Measurements from ENCODE around the gene HIBADH.

The HIBADH gene

DNA sequence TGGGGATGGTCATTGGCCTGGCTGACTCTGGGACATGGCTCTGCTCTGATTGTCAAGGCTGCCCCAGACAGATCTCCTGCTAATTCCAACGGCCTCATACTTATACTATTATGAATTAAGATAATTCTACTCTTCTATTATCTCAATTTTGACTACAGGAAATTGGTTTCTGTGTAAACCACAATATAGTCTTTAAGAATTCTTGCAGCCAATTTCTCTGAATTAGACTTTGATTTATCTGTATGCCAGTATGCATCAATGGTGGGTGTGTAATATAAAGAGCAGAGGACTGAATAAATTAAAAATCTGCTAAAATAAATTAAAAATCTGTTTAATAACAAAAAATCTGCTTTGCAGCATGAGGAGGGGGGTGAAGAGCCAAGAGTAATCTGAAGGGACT lies 27.0 kb downstream of the HIBADH start:
- no peak for DNase-seq (ENCODE audit: low read depth)

DNA sequence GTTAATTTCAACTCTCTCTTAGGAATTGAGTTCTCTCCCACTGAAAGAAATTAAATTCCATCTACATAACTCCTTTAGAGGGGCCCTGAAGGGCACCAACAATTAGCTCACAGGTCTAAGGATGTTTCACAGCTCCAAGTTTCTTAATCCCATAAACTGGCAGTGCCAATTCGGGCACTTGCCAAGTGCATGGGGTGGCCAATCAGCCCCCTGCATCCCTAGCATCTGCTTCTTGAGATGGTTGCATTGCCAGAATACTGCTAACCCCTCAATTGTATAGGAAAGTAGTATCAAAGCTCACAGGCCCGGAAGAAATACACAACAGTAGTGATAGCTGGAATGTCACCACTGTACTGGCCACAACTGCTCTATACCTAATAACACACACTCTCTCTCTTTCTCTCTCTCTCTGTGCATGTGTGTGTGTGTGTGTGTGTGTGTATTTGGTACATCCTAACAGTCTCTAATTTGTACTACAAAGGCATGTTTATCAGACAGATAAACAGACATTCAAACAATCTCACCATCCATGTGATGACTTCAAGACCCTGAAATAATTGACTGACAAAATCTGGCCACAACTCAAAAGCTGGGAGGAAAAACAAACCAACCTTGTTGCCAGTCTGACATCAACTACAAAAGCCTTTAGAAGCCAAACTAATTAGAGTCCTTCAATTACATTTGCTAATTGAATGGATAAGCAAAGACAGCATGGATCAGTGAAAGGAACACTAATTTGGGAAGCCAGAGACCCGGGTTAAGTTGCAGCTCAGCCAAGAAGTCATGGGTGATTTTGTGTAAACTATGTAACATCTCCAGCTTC lies 27.8 kb downstream of the HIBADH start:
- DNase-seq (ENCODE audit: low read depth) = no peak

DNA sequence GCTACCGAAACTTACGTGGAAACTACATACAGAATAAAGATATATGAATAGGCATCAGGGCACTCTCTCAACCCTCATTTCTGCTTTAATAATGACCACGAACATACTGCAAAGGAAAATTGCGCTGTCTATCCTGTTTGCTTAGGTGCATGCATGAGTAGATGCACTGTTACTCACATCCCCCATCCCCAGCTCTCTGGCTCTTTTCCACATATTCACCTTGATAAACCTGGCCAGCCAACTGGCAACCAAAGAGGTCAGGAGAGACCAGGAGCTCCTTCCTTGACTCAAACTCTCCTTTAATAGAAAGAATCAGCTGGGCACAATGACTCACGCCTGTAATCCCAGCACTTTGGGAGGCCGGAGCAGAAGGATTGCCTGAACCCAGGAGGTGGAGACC lies 29.6 kb downstream of the HIBADH start:
- DNase-seq (ENCODE audit: low read depth) = no peak

DNA sequence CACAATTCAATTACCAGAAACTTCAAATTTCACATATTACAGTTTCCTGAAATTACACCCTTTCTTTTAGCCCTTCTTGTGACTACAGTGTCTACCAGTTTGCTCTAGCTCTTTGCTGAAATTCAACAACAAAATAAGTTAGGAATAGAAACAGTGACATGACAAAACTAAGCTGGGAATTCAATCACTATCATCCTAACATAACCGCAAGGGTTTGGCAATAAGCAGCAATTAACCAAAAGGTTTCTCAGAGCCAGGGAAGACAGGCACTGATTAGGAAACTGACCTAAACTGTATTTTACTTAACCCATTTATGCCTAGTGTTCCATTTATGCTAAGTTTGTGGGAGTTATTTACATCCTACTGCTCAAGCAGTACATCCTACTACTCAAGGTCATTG lies 31.3 kb downstream of the HIBADH start:
- DNase-seq (ENCODE audit: low read depth) = no peak

DNA sequence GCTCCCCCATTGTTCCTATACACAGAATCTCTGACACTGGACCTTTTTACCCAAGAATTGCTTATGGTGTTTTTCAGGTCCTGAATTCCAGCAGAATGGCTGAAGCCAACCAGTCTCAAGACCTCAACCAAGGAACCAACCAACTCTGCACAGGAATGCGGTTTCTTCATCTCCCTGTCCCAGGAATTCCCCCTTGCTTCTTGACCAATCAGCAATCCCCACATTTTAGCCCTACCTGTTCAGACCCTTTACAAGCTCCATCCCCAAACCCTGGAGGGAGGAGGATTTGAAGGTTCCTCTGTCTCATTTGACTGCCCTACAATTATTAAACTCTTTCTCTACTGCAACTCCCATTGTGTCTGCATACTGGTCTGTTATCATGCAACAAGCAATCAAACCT lies 35.5 kb downstream of the HIBADH start:
- DNase-seq (ENCODE audit: low read depth) = no peak

DNA sequence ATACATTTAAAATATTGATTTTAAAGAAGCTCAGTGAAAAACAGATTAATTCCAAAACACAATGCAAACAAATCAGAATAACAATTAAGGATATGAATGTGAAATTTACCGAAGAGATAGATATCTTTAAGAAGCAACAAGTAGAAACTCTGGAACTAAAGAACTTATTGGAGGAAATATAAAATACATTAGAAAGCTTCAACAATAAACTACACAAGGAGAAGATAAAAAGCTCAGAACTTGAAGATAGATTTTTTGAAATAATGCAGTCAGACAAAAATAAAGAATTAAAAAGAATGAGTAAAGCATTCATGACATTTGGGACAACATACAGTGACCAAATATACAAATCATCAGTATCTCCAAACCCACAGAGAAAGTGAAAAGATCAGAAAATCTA lies 43.2 kb downstream of the HIBADH start:
- DNase-seq (ENCODE audit: low read depth) = no peak

DNA sequence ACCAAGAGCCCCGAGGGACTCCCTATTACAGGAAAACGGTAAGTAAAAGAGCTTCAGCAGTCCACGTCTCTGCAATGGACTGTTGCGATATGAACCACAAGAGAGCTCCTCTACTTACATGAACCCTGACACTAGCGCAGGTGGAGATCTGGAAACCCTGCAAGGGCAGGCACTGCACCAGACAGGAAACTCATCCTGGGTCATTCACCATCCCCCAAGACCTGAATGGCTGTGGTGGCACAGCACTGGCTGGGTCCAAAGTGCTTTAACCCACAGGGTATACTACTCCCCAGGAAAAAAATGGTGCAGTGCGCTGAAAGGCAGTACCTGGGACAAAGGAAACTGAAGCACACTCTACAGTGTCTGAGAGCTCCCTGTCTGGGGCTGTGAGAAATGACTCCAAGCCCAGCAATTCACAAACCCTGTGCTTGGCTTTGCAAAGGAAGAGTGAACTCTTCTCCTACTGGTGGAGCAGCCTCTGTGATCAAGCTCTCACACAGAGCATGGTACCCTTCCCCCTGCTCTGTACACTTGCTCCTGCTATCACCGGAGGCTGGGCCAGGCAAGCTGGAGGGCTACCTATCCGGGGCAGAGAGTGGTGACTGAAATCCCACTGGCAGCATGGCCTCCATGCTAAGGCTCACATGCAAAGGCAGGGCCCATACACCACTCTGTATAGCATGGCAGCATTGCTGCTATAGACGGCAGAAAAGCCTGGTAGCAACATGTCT lies 44.9 kb downstream of the HIBADH start:
- no peak for DNase-seq (ENCODE audit: low read depth)

DNA sequence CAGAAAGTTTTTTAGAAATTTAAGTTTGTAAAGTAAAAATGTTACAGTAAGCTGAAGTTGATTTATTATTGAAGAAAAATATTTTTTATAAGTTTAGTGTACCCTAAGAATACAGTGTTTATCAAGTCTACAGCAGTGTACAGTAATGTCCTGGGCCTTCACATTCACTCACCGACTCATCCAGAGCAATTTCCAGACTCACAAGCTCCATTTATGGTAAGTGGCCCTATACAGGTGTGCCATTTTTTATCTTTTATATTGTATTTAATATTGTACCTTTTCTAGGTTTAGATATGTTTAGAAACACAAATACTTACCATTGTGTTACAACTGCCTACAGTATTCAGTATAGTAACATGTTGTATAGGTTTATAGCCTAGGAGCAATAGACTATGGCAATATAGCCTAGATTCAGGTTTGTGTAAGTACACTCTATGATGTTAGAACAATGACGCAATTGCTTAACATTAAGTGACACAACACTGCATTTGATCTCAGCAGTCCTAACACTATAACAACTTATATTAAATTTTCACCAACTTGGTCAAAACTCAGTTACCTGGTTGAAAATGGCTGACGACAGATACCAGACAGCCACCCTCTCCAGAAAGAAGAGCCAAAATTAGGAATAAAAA lies 45.7 kb downstream of the HIBADH start:
- no peak for DNase-seq (ENCODE audit: low read depth)

DNA sequence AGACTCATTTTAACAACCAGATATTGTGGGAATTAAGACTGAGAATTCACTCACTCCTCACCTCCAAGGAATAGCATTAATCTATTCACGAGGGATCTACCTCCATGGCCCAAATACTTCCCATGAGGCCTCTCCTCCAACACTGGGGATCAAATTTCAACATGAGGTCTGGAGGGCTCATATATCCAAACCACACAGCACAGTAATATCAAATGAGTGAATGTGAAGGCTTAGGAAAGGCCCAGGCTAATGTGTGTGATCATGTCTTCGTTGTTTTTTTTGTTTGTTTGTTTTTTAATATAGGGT lies 46.5 kb downstream of the HIBADH start:
- DNase-seq (ENCODE audit: low read depth) = no peak

DNA sequence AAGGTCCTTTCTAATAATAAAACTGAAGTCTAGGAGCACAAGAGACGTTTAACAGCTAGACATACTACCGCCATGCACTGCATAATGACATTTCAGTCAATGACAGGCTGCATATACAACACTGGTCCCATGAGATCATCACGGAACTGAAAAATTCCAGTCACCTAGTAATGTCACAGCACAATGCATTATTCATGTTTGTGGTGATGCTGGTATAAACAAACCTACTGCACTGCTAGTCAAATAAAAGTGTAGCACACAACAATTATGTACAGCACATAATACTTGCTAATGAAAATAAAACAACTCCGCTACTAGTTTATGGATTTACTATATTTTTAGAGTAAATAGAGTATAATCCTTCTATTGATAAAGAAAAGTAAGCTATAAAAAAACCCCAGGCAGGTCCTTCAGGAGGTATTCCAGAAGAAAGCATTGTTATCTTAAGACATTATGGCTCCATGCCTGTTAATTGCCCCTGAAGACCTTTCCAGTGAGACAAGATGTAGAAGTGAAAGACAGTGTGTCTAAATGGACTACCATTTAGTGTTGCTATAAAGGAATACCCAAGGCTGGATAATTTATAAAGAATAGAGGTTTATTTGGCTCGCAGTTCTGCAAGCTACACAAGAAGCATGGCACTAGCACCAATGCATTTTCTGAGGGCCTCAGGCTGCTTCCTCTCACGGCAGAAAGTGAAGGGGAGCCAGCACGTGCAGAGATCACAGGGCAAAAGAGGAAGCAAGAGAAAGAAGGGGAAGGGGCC lies 47.1 kb downstream of the HIBADH start:
- DNase-seq (ENCODE audit: low read depth) = no peak

DNA sequence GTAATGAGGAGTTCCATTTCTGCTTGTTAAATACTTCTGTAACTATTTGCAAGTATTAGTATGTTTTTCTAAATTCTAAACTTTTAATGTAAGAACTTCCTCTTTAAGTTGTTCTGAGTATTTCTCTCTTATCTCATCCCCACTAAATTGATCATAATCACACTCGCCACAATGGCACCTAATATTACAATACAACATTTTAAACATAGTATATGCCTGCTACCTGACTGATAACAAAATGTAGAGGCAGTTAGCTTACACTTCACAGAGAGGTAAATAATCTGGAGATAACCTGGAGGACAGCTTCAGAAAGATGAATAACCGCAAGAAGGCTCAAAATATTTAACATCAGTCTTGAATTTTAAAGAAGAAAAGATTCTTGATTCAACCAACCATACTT lies 48.6 kb downstream of the HIBADH start:
- DNase-seq (ENCODE audit: low read depth) = no peak

DNA sequence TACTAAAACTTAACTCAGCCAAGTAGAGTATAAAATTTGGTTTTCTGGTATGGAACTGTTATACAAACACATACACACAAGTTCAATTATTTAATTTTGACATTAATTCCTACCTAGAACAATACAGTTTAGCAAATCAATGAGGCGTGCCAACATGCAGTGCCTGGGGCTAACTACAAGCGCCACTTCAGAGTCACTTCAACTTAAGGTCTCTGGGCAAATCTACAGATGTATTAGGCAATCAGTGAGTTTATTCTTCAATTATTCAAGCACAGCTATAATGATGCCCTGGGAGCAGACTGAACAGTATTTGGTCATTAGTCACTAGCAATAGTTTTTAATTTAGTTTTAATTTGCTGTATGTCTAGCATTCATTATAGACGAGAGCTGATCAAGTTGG lies 51.6 kb downstream of the HIBADH start:
- DNase-seq (ENCODE audit: low read depth) = peak; percentile 82

DNA sequence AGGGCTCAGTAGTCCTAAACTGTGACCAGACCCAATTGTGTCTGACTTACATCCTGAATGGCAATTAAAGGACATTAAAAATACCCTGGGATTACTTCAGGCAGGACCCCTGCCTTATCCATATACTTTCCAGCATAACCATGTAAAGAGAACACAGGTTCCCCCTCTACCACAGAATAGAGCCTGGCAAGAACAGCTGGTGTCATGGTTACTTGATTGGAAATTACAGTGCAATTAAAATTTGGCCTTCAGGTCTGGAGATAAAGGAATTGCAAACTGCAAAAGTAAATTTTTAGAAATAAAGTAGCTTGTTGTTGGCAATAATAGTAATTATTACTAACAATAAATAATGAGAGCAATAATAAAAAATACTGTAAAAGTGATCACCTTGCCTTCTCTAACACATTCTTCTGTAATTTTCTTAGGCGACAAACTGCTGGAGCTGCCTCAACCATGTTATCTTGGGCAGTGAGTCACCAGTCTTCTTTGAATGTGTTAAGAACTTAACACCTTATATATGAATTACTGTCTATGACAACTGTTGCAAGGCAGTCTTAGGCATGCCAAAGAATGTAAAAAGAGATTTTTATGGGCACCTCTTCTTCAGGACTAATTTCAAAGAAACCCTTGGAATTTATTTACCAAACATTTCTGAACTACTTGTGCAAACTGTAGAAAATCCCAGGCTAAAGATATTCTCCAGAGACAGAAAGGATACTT lies 53.7 kb downstream of the HIBADH start:
- DNase-seq (ENCODE audit: low read depth) = peak; percentile 46

DNA sequence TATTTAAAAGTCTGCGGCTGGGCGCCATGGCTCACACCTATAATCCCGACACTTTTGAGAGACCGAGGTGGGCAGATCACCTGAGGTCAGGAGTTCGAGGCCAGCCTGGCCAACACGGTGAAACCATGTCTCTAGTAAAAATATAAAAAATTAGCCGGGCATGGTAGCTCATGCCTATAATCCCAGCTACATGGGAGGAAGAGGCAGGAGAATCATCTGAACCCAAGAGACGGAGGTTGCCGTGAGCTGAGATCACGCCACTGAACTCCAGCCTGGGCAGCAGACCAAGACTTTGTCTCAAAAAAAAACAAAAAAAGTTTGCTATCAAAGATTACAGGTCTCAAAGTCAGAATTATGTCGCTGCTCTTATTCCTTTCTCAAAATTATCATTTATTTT lies 55.5 kb downstream of the HIBADH start:
- no peak for DNase-seq (ENCODE audit: low read depth)

DNA sequence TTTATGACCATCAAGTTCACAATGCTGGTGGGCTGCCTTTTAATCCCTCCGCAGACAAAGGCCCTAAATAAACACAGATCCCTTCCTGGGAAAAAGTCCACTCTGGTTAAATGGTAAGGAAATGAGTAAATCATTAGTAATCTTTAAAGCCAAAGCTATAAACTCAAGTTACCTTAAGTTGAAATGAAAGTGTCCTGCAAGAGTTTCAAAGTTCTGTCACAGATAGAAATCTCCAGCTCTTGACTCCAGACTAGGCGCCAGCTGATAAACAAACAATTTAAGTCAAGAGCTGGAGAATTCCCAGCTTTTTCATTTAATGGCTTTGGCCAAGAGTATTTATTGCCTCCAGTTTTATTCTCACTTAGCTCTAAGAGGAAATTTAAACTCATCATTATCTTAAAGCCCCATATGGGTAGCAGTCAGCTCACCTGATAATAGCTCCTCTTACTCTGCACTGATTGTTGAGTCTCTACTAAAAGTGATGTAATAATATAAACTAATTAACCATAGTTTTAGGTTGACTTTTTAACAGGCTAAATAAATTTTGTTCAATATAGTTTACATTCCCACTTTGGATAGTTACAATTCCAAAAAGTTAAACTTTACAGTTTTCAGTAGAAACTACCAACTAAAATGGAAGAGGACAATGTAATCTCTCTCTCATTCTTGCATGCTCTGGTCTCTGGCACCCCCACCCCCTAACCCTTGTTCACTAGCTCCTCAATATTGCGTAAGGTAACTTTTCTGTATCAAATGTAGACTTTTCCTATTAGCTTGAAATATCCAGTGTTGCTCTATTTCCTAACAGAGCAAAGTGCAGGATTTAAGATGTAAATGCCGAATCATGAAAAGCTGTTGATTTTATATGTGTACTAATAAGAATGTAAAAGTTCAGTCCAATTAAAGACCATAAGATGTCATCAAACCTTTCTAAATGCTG lies 56.1 kb downstream of the HIBADH start:
- peak; percentile 92 for DNase-seq (ENCODE audit: low read depth)

DNA sequence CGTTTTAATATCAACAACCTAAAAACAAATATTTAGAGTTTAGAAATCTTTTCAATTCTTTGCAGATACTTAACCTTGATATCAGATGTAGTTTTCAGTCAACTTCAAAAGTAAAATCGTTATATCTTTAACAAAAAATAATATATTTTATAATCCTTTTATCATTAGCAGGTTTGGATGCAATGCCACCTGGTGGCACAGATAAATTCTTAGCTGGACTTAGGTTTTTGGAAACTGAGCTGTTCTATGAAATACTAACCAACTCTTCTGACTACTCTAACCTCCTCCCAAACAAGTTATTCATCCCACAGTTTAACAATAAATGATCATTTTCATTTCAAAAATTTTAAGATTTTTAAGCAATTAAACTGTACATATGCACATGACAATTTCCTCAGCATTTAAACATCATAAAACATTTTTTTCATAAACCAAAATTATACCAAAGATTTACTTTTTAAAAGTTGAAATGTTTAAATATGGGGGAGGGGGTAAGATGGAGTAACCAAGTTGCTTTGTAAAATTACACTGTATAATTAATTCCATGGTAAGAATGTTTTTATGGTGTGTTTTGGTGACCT lies 56.9 kb downstream of the HIBADH start:
- DNase-seq (ENCODE audit: low read depth) = peak; percentile 60

DNA sequence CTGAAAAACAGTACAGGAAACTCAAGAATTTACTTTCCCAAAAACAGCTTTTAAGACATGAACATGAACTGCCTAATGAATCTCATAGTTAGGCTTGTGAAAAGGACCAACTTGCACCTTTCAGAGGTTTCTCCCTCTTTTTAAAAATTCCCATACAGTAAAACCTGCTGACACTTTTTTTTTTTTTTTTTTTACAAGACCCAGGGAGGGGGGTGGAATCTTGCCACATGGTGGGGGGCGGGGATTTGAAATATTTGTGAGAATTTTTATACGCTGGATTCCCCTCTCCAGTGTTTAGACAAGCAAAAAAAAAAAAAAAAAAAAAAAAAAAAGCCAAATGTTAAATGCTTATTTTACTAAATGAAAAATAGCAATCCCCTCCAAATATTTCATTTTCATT lies 57.4 kb downstream of the HIBADH start:
- DNase-seq (ENCODE audit: low read depth) = no peak

DNA sequence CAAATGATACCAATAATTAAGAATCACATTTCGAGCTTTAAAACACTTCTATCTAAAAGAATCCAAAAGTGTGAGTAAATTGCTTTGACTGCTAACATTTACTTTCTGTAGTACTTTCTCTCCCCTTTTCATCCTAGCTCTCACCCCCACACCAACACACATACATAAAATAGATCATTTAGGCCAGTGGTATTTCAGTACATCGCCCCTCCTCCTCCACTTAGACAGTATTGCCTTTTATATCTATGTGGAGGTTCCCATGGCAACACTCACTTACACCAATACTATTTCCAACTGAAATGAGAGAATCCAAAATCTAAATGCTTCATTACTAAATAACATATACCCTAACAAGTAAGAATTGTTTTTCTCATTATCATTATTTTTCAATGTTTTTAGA lies 58.9 kb downstream of the HIBADH start:
- peak; percentile 30 for DNase-seq (ENCODE audit: low read depth)

DNA sequence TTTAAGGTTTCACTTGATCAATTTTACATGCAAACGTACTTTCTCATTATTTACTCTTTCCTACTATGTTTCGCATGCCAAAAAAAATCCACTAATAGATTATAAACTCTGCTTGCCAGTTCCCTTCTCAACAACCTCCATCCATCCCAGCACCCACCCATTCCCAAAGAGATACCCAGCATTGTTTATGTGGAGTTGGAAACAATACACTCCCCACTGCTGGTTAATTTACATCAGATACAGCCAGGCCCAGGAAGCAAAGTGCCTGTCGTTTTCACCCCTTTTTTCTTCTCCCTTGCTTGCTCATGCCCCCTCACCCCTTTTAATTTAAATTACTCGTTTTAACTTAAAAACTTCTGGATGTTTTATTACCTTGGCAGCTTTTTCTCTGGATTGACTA lies 59.9 kb downstream of the HIBADH start:
- no peak for DNase-seq (ENCODE audit: low read depth)

DNA sequence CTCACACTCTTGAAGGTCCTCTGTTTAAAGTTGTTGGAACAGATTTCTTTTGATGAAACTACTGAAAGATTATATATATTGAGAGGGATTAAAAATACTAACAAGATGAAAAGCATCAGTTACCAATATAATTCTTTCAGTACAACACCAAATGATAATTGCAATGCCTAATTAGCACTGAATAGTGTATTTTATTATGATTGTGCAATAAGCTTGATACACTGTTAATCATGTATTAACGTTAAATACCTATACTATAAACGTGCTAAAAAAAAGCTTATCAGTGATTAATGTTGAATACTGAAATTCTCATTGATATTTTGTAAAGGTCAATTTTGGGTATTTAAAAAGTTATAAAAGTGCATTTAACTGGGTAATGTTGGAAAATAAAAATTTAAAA lies 61.5 kb downstream of the HIBADH start:
- no peak for DNase-seq (ENCODE audit: low read depth)

All from EH (cell line).